GM19025 (cell line): Measurements from ENCODE around the gene NUBPL.

ENCODE experiments used
- ATAC-seq: cut with Tn5 transposase; IDR thresholded peaks from one replicate; pipeline ENCODE4 v1.9.1; 2021; ENCODE audit warnings: mild to moderate bottlenecking, low read depth, moderate library complexity; ENCODE audit not compliant: unreplicated experiment

Gene NUBPL, protein sequence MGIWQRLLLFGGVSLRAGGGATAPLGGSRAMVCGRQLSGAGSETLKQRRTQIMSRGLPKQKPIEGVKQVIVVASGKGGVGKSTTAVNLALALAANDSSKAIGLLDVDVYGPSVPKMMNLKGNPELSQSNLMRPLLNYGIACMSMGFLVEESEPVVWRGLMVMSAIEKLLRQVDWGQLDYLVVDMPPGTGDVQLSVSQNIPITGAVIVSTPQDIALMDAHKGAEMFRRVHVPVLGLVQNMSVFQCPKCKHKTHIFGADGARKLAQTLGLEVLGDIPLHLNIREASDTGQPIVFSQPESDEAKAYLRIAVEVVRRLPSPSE

DNA sequence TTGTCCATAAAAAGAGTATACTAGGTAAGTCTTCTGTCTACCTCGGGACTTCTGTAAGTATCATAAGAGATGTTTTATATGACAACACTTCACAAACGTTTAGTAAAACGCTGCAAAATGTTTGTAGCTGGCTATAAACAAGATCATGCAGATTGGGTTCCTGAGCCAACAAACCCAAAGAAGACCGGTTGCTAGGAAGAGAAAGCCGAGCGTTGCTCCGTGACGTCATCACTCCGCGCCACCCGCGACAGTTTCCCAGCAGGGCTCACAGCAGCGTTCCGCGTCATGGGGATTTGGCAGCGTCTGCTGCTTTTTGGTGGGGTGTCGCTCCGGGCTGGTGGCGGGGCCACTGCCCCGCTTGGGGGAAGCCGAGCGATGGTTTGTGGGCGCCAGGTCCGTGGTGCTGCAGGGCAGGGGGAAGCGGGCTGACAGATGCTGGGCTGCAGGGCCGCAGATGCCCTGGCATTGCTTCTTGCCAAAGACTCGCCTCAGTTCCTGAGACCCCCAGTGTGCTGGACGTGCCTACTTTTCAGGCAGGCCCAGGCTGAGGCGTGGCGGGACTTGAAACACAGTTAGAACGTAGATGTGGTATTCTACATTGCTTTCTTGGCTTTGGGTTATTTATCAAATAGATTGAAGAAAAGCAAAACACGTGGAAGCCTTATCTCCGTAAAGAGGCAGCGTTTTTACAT is at the start of gene NUBPL:
TSS of gene NUBPL (plus strand) at position 250 of the 692 bp plus-strand sequence. CDS start at position 286, 36 bp downstream.
- peak; percentile 93 for ATAC-seq

DNA sequence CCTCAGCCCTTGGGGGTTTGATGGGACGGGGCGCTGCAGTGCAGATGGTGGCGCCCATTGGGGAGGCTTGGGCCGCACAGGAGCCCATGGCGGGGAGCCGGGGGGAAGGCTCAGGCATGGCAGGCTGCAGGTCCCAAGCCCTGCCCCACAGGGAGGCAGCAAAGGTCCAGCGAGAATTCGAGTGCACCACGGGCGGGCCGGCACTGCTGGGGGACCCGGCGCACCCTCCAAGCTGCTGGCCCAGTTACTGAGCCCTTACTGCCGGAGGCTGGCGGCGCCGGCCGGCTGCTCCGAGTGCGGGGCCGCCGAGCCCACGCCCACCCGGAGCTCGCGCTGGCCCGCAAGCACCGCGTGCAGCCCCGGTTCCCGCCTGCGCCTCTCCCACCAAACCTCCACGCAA is 34.1 kb upstream of the NUBPL start:
- no peak for ATAC-seq

DNA sequence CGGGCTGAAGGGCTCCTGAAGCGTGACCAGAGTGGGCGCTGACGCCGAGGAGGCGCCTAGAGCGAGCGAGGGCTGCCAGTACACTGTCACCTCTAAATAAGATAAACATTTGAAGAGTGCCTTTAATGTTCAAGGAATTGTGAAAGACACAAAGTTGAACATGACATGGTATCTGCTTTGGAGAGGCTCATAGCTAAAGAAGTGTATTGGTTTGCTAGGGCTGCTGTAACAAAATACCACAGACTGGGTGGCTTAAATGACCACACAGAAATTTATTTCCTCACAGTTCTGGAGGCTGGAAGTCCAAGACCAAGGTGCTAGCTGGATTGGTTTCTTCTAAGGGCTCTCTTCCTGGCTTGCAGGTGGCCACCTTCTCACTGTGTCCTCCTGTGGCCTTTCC is 33.7 kb upstream of the NUBPL start:
- ATAC-seq: no peak

DNA sequence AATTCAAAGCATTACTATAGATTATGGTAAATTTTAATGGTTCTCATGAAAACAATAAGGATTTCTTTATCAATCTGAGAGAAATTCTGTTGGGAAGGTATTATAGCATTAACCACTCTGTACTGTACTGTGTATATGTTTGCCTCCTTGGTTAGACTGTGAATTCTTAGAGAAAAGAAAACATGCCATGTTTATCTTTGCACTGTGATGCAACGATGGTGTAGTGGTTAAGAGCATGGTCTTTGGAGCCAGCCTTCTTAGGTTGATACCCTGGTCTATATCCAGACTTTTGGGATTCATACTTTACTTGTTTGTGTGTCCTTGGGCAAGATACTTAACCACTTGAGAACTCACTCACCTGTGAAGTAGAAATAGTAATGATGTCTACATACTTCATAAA is 32.2 kb upstream of the NUBPL start:
- ATAC-seq: no peak

DNA sequence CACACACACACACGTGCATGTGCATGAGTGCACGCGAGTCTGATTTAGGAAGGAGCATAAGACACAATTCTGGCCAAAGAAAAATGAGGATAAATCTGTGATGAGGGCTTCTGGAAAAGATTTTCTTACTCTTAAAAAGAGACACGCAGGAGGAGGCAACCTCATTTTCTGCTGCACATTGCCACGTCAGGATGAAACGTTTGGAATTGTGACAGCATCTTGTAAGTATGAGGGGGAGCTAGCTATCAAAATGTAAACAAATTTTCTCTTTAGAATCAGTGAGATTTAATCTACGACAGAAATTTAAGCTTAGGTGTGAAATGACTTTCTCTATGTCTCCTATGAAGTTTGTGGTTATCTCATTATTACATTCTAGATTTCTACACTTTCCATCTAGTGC is 31.1 kb upstream of the NUBPL start:
- ATAC-seq: no peak

DNA sequence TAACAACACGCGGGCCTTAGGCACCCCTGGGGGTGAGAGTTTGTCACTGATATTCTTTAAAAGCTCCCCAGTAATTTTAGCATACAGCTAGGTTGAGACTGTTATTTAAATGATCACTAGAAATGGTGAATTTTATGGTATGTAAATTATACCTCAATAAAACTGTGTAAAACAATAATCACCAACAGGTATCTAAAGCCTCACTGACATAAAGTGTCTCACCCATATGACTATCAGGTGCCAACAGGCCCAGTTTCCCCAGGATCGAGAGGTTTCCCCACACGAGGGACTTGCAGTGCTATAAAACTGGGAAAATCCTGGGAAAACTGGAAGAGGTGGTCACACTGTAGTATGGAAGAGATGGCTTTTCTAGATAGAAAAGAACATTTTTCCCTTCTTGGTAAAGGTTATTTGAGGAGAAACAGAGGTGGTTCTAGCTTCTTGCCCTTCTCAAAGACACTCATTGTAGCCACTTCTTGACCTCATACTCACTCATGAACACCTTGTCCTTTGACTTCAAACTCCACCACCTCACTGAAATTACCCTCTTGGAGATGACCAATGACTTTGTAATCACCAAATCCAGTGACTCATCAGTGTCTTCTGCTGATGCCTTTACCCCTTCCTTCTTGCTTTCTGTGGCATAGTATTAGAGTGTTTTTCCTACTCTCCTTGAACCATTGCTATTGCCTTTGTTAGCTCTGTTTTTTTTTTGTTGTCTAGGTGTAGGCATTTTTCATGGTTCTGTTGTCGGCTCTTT is 24.8 kb upstream of the NUBPL start:
- no peak for ATAC-seq

DNA sequence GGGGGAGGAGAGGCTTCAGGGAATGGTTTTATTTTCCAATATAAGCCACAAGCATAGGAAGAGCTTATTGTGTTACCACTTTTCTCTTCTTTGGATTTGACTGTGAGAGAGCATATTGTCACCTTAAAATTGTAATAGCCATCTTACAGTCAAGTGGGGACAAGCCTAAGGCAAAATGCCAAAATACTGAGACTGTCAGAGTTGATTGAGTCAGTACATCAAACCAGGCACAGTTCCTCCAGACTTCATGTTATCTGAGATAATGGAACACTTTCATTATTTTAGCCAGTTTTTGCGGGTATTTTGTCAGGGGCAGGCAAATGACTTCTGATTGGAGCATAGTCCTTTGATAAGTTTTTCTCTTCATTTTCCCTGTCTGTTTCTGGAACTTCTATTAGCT is 19.5 kb upstream of the NUBPL start:
- no peak for ATAC-seq

DNA sequence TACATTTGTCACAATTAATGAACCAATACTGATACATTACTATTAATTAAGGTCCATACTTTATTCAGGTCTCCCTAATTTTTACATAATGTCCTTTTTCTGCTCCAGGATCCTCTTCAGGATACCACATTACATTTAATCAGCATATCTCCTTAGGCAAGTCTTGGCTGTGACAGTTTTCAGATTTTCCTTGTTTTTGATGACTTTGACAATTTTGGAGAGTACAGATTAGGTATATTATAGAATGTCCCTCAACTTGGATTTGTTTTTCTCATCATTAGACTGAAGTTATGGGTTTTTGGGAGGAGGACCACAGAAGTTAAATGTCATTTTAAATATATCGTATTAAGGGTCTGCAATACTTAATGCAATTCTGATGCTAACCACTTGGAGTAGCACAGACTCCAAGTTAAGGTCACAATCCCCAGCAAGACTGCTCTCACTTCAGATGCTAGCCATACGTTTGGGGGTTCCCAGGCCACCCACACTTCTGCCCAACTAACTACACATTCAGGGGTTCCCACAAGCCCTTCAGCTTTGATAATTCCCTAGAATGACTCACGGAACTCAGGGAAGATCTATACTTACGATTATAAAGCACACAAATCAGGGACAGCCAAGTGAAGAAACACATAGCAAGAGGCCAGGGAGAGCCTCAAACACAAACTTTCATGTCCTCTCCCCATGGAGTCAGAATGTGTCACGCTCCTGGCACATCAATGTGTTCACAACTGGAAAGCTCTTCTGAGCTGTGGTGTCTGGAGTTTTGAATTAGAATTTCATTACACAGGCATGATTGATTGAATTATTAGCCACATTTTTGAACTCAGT is 17.0 kb upstream of the NUBPL start:
- no peak for ATAC-seq

DNA sequence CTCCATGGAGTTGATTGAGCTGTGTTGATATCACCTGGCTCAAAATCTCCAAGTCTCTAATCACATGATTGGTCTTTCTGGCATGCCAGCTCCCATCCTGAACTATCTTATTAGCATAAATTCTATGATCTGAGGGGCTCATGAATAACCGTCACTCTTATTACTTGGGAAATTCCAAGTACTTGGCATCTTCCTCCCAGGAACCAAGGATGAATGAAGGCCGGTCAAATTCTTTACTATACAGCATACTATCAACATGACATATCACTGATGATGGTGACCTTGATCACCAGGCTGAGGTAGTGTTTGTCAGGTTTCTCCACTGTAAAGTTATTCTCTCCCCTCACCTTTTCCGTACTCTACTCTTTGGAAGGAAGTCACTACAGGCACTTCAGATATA is 16.4 kb upstream of the NUBPL start:
- ATAC-seq: no peak

DNA sequence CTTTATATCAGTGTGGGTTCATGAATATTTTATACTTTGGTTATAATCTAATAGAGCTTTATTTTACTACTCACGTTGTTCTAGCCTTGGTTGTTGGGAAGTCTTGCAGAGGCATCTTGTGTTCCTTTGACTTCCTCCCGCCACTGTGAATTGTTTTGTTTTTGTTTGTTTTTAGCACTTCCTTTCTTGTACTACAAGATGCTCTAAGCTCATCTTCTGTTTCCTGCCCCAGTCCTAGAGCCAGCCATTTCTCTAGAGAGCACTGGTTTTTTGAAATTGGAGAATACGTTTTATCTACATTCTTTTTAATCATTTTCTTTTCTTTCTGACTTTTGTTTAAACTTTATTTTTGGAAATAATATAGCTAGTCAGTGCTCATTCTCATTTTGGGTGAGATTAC is 15.9 kb upstream of the NUBPL start:
- ATAC-seq: no peak

DNA sequence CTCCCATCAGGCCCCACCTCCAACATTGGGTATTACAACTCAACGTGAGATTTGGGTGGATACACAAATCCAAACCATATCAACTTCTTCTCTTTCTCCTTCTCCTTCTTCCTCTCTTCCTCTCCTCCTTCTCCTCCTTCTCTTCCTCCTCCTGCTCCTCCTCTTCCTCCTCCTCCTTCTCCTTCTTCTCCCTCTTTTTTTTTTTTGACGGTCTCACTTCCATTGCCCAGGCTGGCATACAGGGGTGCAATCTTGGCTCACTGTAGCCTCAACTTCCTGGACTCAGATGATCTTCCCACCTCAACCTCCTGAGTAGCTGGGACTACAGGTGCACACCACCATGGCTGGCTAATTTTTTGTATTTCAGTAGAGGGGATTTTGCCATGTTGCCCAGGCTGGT is 11.4 kb upstream of the NUBPL start:
- ATAC-seq: no peak

DNA sequence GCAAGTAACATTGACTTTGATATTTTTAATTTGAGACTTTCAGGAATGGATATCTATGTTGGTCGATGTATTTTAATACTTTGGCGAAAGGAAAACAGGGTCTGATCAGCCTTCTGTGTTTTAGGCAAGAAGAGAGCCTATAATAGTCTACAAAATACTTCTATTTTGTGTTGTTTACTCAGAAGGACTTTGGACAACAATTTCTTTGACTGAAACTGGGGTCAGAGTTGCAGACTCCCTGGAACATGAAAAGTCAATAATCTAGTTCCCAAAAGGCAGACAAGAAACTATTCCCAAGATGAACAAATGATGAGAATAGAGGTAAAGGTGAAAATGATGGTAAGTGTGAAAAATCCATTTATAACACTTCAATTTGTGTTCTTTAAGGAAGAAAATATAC is 10.6 kb upstream of the NUBPL start:
- ATAC-seq: no peak

DNA sequence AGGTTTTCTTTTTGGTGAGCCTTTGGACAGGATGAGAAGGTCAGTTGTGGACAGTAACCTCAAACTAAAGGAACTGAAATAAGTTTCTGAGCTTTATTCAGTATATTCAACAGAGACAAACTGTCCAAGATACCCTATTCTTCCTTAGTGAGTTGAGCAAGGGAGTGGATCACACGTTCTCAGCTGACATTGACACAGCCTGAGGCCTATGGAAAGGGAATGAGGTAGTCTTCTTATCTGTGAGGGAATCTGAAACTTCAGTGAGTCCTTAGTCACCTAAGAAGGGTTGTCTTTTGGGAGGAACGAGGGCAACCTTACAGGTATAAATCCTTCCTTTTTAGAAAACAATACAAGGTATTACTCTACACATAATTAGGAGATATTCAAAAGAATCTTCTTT is 5.0 kb upstream of the NUBPL start:
- no peak for ATAC-seq

DNA sequence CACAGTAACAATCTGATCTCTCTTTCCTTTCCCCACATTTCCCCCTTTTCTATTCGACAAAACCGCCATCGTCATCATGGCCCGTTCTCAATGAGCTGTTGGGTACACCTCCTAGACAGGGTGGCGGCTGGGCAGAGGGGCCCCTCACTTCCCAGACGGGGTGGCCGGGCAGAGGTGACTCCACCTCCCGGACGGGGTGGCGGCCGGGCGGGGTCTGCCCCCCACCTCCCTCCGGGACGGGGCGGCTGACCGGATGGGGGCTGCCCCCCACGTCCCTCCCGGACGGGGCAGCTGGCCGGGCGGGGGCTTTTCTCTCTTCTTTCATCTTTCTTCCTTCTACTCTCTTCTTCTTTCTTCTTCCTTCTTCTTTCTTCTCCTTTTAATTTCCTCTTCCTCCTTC is 1.3 kb upstream of the NUBPL start:
- ATAC-seq: no peak

DNA sequence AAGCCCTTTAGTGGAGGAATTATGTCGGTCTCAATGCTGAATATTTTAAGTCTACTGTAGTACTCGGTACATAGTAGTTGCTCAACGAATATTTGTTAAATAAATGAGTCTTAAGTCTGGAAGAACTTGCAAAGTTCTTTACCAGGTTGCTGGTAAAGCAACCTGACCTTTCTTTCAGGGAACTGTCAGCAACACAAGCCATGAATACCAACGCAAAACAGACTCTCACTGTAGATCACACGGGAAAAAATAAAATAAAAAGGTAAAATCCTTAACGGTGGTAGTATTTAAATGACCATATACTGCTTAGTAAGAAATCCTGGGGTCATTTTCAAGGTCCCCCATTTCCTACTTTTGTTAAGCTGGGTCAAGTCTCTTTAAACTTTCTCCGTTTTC is 447 bp upstream of the NUBPL start:
- no peak for ATAC-seq

DNA sequence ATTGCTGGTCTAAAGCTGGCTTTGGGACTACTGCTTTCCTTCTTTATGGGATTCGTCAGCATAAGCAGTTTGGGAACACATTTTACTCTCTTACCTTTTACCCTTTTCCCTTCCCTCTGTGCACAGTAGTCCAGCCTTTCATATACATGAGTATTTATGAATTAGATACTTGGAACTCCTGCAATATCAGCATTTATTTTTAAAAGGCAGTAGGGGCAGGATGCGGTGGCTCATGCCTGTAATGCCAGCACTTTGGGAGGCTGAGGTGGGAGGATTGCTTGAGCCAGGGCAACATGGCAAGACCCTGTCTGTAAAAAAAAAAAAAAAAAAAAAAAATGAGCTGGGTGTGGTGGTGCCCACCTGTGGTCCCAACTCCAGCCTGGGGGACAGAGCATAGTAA is 3.0 kb downstream of the NUBPL start:
- no peak for ATAC-seq

DNA sequence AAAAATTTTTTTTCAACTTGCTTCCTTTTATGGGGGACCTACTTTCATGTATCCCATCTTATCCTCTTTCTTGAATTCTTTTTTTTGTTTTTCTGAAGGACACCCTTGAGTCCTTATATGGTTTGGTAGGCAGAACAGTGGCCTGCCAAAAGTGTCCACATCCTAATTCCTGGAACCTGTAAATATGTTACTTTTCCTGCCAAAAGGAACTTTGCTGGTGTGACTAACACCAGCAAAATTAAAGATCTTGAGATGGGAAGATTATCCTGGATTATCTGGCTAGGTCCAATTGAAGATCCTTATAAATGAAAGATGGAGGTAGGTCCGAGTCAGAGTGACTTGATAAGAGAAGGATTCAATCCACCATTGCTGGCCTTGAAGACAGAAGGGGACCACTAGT is 5.3 kb downstream of the NUBPL start:
- no peak for ATAC-seq

DNA sequence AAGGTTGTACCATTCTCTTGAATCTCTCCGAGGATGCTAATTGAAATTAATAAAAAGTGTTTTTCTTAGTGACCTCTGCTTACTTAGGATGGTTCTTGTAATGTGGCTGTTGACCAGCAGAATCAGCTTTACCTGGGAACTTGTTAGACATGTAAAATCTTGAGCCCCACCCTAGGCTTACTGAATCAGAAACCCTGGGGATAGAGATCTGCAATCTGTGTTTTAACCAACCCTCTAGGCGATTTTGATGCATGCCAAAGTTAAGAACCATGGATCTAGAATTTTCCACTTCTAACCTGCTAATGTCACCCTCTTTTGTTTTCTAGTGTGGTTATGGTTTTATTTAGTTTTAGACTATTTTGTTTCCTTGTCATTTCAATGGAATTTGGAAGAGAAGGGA is 6.5 kb downstream of the NUBPL start:
- no peak for ATAC-seq

DNA sequence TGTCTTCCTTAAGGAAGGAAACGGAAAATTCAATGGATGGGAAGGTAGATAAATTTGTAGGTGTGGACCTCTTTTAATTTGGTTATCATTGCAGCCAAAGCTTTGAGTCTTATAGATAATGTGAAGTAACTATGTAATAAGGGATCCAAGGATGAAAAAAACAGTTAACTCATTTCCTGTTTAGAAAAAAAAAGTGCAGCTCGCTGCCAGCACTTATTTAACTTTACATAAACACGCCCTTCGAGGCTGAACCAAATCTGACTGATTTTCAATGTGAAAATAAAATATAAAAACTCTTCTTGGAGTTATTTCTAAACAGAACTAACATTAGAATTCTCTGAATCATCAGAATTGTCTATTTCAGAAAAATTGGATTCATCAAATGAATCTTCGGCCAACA is 7.0 kb downstream of the NUBPL start:
- ATAC-seq: no peak

DNA sequence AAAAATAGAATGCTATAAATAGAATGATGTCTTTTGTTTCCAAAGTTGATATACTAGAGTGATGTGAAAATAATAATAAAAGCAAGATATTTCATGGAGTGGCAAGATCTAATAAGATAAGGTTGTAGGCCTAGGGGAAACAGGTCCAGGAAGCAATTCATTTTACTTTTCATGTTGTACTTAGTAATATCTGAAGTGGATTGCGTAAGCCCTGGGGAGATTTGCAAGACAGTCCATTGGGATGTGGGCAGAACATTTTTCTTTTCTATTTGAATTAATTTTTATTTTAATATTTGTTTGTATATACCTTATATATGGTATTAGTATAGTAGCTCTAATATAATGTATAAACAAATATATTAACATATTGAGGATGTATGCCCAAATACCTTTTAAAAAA is 7.5 kb downstream of the NUBPL start:
- ATAC-seq: no peak

DNA sequence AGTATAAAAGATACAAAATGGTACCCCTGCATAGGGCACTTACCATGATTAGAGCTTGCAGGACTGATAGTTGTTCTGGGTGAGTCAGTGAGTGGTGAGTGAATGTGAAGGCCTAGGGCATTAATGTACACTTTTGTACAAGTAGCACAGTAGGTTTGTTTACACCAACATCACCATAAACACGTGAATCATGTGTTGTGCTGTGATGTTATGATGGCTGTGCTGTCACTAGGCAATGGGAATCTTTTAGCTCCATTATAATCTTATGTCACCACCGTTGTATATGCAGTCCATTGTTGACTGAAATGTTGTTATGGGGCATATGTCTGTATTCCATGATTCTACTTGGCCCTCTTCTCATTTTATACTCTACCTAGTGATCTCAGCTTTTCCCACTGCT is 11.8 kb downstream of the NUBPL start:
- no peak for ATAC-seq
